Activated CD4-positive, alpha-beta T cell treated with anti-CD3 and anti-CD28 coated beads, Interleukin-2, amount 50 U/mL, for 1 hour (primary cell): ENCODE measurements around the gene TRMT61B.

ENCODE experiments used
- DNase-seq: peaks from one replicate; pipeline ENCODE4 v3.0.0-alpha.2; 2020

TRMT61B gene

DNA sequence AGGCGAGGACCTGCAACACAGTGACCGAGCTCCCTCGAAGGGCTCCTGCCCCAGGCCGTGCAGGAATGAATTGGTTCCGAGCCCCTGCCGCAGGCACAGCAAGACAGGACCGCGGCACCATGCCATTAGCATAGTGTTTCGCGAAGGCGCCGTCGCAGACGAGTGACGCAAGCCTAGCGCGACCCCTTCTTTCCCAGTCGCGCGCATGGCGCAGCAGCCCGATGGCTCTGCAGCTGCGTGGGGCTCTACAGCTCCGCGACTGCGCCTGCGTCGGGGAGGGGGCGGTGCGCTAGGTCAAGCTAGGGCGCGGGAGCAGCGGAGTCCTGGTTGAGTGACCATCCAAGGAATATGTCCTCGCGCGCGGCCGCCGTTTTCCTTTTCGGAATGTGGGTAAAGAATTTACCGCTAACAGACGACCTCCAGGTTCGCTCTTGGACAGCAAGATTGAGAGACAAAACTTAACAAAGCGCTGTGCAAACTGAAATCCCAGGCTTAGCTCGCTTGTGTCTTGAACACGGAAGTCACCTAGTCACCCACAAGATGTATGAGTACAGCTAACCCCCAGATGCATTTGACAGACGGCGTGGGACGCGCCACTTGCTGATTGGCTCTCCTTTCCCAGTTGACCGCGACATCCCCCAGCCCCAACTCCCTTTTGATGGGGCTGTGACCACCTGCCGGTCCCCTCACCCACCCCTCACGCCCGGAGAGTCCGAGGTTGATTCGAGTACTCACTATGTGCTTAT is at the start of gene TRMT61B:
TRMT61B (minus strand) TSS at position 164 of the 746 bp plus-strand sequence; CDS start at position 132, 32 bp downstream.
- DNase-seq: peak; percentile 98

- DNase-seq: no peak
Observed at GRCh38 chr2:28915939-28916338, 45.8 kb upstream of the TRMT61B start.

DNA sequence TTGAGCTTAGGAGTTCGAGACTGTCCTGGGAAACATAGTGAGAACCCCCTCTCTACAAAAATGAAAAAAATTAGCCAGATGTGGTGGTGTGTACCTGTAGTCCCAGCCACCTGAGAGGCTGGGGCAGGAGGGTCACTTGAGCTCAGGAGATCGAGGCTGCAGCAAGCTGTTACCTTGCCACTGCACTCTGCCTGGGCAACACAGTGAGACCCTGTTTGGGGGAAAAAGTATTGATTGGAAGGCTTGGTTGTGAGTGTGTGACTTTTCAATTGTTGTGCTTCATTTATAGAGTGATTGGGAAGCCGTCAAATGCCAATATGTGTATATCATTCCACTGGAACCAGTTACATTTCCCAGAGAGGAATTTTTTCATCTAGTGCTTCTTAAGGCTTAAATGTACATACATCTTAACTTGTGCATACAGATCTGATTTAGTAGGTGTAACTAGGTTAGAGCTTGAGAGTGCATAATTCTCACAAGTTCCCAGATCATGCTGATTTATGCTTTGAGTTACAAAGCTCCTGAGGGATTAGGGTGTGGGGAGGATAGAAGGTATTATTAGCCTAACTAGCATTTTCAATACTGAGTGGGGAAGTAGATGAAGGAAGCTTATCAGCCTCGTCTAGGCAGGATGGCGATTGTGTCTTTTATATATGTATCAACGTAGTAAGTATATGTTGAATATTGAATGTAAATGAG is 39.7 kb upstream of the TRMT61B start:
- DNase-seq: no peak

DNA sequence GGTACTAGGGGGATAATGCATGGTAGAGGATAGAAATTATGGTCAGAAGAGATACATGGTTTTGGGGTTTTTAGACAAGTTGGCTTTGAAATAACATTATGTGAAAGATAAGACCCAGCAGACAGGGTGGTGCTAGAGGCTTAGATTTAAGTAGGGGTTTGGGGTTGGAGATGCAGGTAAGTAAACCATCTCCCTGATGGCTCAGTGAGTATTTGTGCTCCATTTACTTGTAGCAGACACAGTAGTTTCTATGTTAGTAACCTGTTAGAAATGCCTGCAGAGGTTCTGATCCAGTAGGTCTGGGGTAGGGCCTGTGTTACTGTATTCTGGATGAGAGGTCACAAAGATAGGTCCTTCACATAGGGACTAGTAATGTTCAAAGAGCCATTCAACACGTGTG is 38.1 kb upstream of the TRMT61B start:
- no peak for DNase-seq

- DNase-seq: no peak
Observed at GRCh38 chr2:28906821-28907220, 36.7 kb upstream of the TRMT61B start.

DNA sequence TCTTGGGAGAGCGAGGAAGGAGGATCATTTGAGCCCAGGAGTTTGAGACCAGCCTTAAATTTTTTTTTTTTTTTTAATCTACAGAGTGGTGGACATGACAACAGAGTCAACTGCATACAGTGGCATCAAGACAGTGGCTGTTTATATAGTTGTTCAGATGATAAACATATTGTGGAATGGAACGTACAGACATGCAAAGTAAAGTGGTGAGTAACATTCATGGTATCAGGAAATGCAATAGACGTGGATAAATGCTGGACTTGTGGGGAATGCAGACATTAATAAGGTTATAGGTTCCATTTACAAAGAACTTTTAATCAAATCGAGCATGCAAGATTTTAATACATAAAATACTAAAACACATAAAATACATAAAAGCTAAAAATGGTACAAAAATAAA is 36.3 kb upstream of the TRMT61B start:
- no peak for DNase-seq

GRCh38 chr2:28905533-28905932 is 35.4 kb upstream of the TRMT61B start:
- no peak for DNase-seq

- no peak for DNase-seq
Observed at GRCh38 chr2:28904802-28905457, 34.8 kb upstream of the TRMT61B start.

- no peak for DNase-seq
Observed at GRCh38 chr2:28904295-28904694, 34.2 kb upstream of the TRMT61B start.

GRCh38 chr2:28902584-28902983 is 32.5 kb upstream of the TRMT61B start:
- DNase-seq: no peak

GRCh38 chr2:28901841-28902240 is 31.7 kb upstream of the TRMT61B start:
- DNase-seq: no peak

DNA sequence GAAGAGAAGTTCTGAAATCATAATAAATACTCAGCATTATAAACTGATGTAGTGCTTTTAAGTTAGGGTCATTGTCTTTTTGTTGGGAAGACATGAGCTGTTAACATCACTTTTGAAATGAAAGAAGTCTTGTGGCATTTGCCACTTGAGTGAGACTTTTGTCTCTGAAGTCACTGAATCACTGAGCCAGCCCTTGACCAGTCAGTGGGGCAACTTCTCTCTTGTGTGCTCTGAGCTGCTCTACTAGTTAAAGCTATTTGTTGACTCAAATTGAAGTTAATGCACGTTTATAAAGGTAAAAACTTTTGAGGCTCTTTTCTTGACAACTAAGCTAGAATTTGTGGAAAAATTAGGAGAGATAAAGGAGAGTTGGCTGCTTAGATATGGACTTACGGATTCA is 31.1 kb upstream of the TRMT61B start:
- DNase-seq: no peak

DNA sequence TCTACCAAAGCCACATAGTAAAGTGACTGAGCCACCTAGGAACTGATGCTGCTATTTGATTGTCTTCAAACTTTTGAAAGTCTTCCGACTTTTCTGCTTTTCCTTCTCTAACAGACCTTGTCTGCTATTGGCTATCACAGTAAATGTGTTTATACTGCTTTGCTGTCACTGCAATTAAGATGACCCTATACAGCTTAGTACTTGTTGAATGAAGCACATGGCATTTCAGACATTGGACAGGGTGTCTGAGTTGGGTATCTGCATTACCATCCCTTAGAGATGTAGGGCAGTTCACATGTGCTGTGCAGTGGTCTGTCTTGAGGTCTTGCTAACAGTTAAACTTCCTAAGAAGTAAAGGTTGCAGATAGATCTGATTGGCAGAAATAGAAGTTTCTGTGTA is 27.9 kb upstream of the TRMT61B start:
- DNase-seq: no peak

- no peak for DNase-seq
Observed at GRCh38 chr2:28896906-28897305, 26.8 kb upstream of the TRMT61B start.

DNA sequence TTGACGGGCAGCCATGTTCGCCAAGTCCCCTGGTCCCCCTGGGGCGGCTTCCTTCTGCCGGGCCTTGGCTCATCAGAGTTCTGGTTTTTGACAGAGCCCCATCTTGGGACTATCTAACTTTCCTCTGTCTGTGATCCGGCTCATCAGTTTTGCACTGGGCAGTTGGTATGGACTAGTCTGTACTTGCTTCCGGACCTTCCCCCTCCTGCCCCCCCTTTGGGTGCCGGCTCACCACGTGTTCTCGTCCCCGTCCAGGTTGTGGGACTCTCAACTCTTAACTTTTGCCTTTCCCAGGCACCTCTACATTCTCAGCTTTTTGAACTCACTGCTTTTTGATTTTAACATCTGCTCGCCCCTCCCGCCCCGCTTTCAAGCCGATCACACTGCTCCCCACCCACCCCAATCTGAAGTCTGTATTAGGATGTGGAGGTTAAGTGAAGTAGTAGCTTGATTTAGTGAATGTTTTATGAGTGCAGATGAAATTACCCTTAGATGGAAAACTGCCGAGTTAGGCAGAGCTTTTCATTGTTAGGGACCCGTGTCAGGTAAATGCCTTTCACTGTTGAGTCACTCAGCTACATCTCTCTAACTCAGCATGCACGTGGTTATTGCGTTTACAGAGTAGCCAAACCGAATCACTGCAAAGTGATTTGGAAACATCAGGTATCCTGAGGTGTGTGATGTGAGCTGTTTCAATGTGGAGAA is 25.2 kb upstream of the TRMT61B start:
- DNase-seq: peak; percentile 24

DNA sequence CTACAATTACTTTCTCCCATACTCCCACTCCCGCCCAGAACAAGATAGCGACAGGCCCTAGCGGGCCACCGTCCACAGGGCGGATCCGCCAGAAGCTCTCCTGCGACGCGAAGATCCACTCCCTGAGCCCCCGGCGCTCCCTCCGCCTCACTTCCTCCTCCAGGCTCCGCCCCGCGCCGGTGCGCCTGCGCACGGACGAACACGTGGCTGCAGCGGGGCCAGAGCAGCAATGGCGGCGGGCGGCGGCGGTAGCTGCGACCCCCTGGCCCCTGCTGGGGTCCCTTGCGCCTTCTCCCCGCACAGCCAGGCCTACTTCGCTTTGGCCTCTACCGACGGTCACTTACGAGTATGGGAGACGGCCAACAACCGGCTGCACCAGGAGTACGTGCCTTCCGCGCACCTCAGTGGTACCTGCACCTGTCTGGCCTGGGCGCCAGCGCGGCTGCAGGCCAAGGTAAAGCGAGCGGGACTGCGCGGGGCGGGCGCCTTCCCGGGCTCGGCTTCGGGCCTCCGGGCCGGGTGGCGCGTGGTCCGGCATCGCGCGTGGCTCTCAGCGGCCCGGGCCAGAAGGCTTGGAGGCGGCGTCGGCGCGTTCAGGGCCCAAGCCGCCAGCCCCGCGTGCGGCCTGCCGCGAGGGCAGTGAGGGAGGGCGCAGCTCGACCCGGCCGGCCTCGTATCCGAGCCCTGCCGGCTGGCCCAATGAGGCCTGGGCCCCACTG is 24.5 kb upstream of the TRMT61B start, which contains the start of gene WDR43:
WDR43 (plus strand) TSS at position 198 of the 719 bp plus-strand sequence; CDS start at position 230, 32 bp downstream.
- DNase-seq: peak; percentile 95

- no peak for DNase-seq
Observed at GRCh38 chr2:28893488-28893887, 23.4 kb upstream of the TRMT61B start.

GRCh38 chr2:28880193-28880592 is 10.1 kb upstream of the TRMT61B start:
- no peak for DNase-seq

DNA sequence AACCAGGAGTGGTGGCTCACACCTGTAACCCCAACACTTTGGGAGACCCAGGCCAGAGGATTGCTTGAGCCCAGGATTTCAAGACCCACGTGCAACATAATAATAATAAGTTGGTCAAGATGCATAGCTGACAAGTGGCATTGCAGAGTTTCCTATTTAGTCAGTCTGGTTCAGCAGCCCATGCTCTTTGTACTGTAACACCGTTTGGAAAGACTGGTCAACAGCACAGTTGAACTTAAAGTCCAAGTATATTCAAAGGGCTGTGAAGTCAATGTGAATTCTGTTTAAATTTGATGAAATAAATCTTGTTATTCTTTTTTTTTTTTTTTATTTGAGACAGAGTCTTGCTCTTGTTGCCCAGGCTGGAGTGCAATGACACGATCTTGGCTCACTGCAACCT is 1.5 kb upstream of the TRMT61B start:
- no peak for DNase-seq

DNA sequence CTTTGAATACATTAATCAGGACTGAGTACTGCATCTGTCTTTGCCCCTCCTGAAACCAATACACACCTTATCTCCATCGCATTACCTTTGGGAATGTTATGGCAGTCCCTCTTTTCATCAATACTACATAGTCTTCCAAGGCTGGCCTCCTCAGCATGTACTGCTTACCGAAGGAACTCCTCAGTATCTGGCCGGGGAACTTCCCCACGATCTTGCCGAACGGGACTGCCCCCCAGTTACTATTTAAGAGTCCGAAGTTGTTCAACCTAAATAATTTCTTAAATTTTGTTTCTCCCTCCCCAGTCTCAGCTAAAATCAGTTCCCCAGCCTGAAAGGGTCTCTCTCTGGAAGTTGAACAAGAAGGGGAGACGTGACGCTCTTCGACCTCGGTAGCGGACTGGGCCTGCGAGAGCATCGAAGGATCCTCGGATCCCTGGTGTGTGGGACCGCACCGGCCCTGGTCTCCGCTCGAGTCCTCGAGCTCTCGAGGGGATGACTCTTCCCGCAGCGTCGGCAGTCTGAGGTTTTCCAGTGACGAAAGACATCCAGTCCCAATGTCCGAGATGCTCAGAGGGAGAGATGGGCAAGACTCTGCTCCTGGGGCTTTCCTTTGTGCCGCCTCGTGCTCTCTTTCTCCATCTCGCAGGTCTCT is 489 bp downstream of the TRMT61B start:
- peak; percentile 20 for DNase-seq

GRCh38 chr2:28868611-28869010 is 1.5 kb downstream of the TRMT61B start:
- DNase-seq: no peak

GRCh38 chr2:28855977-28856376 is 14.1 kb downstream of the TRMT61B start:
- DNase-seq: no peak
